HG02884 (cell line): ENCODE results near the gene CST3.
"Not testable (repeated sequence)": the region's sequence is repeated elsewhere in the genome, so short reads cannot be mapped to it uniquely, and the experiment has no call there.

ENCODE experiments used
- ATAC-seq: cut with Tn5 transposase; IDR thresholded peaks from one replicate; pipeline ENCODE4 v1.9.1; 2021; ENCODE audit warnings: mild to moderate bottlenecking, moderate library complexity; ENCODE audit not compliant: unreplicated experiment

Gene CST3

GRCh38 chr20:23629542-23630391 is 8.0 kb downstream of the CST3 start:
- no peak for ATAC-seq

- no peak for ATAC-seq
Measured at GRCh38 chr20:23629017-23629541, 8.7 kb downstream of the CST3 start.

GRCh38 chr20:23628402-23629016 is 9.2 kb downstream of the CST3 start:
- ATAC-seq, result no peak

- ATAC-seq, result no peak
Measured at GRCh38 chr20:23627501-23627900, 10.3 kb downstream of the CST3 start.

- ATAC-seq, result no peak
Measured at GRCh38 chr20:23626040-23626620, 11.6 kb downstream of the CST3 start.

GRCh38 chr20:23625236-23625964 is 12.4 kb downstream of the CST3 start:
- ATAC-seq, result no peak

- ATAC-seq, result no peak
Measured at GRCh38 chr20:23624324-23624691, 13.4 kb downstream of the CST3 start.

- no peak for ATAC-seq
Measured at GRCh38 chr20:23623666-23624323, 14.0 kb downstream of the CST3 start.

- no peak for ATAC-seq
Measured at GRCh38 chr20:23622839-23623343, 14.9 kb downstream of the CST3 start.

GRCh38 chr20:23622401-23622800 is 15.4 kb downstream of the CST3 start:
- not testable (repeated sequence) for ATAC-seq

GRCh38 chr20:23620670-23621386 is 16.9 kb downstream of the CST3 start:
- not testable (repeated sequence) for ATAC-seq

- ATAC-seq, result no peak
Measured at GRCh38 chr20:23614163-23614562, 23.6 kb downstream of the CST3 start.

GRCh38 chr20:23613676-23614075 is 24.1 kb downstream of the CST3 start:
- no peak for ATAC-seq

- ATAC-seq, result no peak
Measured at GRCh38 chr20:23612396-23612795, 25.4 kb downstream of the CST3 start.

GRCh38 chr20:23609486-23610109 is 28.2 kb downstream of the CST3 start:
- no peak for ATAC-seq

- ATAC-seq, result no peak
Measured at GRCh38 chr20:23608251-23608846, 29.4 kb downstream of the CST3 start.

GRCh38 chr20:23607497-23608245 is 30.1 kb downstream of the CST3 start:
- ATAC-seq, result no peak

- ATAC-seq, result peak; percentile 92
Measured at GRCh38 chr20:23606652-23607049, 31.1 kb downstream of the CST3 start.
